Activated CD8-positive, alpha-beta T cell treated with anti-CD3 and anti-CD28 coated beads for 36 hours (primary cell): ENCODE data around the gene FNDC5. TPM values are rescaled to one million over a fixed set of nuclear protein-coding genes. Genes with fewer than 3 reads are reported as not detected.

Experiments used
- ATAC-seq: fragments of 200-7000 bp; cut with Tn5 transposase; one replicate; pipeline ENCODE4 v1.10.0; 2021; ENCODE audit warnings: mild to moderate bottlenecking, moderate library complexity
- CTCF ChIA-PET: fragments of 350-600 bp; sonication (Branson Sonifier 250); formaldehyde crosslinking; loops from one replicate; lab custom pipeline; 2021; ENCODE audit warnings: antibody characterized with exemption; lab: Charles Lee
- POLR2A ChIA-PET: fragments of 350-600 bp; sonication (Branson Sonifier 250); formaldehyde crosslinking; loops from one replicate; lab custom pipeline; 2021; ENCODE audit warnings: antibody characterized with exemption; lab: Charles Lee
- DNase-seq: peaks from one replicate; pipeline ENCODE4 v3.0.0-alpha.2; 2020
- H3K27ac Mint-ChIP-seq: one replicate; pipeline ENCODE4 v1.8.0; 2021; ENCODE audit warnings: mild to moderate bottlenecking, mixed read lengths
- H3K27me3 Mint-ChIP-seq: one replicate; pipeline ENCODE4 v1.8.0; 2021; ENCODE audit warnings: mixed read lengths
- H3K36me3 Mint-ChIP-seq: one replicate; pipeline ENCODE4 v1.8.0; 2021; ENCODE audit warnings: low read depth, mixed read lengths
- H3K4me1 Mint-ChIP-seq: one replicate; pipeline ENCODE4 v1.8.0; 2021; ENCODE audit warnings: low read depth, mixed read lengths
- H3K4me3 Mint-ChIP-seq: one replicate; pipeline ENCODE4 v1.8.0; 2021; ENCODE audit warnings: mild to moderate bottlenecking, moderate library complexity, mixed read lengths
- H3K9me3 Mint-ChIP-seq: one replicate; pipeline ENCODE4 v1.8.0; 2021; ENCODE audit warnings: mixed read lengths
- intact Hi-C: fragments of 100-400 bp; cut with micrococcal nuclease; formaldehyde crosslinking; loops from one replicate; pipeline ENCODE4 v1.10.0; 2022
- total RNA-seq, 2 experiments: library from RNA; stranded (reverse); gene quantifications; one replicate each; pipeline ENCODE4 v1.2.3, GENCODE V29; 2021
- TF ChIP-seq, protein P1 (sequence below): fragments of 200-600 bp; IDR thresholded peaks from one replicate; pipeline ENCODE4 v1.8.0; 2022; ENCODE audit warnings: antibody characterized with exemption, mild to moderate bottlenecking

The FNDC5 gene
- total RNA-seq, 2 experiments from 2014 or later = not detected

DNA sequence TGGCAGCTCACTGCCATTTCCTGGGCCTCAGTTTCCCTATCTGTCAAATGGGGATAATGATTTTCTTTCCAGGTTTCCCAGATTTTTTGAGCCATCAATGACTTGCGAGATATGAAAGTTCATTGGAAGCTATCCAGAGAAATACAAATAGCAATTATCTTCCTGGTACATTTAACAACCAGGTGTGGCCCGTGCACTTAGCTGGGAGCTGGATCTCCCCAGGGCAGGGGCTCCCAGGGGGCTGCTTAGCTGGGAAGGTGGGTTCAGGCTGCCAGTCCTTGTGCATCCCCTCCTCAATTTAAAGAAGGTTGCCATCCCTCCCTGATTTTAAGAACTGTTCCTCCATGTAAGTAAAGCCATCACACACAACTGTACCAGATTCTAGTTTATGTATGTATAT lies 34.1 kb upstream of the FNDC5 start:
- intact Hi-C loops = no loop called here
- DNase-seq = no peak
- Mint-ChIP-seq H3K27me3 (peaks cover 27% of the 10 kb centered on the region), H3K9me3 (no peaks in the 10 kb centered on the region), H3K4me1 (peaks cover 7% of the 10 kb centered on the region), H3K4me3 (no peak overlapping the region), H3K27ac (no peak overlapping the region), H3K36me3 (no peaks in the 10 kb centered on the region)
- TF ChIP-seq, protein P1, sequence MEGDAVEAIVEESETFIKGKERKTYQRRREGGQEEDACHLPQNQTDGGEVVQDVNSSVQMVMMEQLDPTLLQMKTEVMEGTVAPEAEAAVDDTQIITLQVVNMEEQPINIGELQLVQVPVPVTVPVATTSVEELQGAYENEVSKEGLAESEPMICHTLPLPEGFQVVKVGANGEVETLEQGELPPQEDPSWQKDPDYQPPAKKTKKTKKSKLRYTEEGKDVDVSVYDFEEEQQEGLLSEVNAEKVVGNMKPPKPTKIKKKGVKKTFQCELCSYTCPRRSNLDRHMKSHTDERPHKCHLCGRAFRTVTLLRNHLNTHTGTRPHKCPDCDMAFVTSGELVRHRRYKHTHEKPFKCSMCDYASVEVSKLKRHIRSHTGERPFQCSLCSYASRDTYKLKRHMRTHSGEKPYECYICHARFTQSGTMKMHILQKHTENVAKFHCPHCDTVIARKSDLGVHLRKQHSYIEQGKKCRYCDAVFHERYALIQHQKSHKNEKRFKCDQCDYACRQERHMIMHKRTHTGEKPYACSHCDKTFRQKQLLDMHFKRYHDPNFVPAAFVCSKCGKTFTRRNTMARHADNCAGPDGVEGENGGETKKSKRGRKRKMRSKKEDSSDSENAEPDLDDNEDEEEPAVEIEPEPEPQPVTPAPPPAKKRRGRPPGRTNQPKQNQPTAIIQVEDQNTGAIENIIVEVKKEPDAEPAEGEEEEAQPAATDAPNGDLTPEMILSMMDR = no peak
- ChIA-PET CTCF (interaction anchor here (1.0 to 2.1 kb wide), 5 partner anchors 12 to 32 kb away, joined by 3 to 12 read pairs (median 5); partner anchors contain the start of gene HPCA), POLR2A (no interaction called here)
- no peak for ATAC-seq

DNA sequence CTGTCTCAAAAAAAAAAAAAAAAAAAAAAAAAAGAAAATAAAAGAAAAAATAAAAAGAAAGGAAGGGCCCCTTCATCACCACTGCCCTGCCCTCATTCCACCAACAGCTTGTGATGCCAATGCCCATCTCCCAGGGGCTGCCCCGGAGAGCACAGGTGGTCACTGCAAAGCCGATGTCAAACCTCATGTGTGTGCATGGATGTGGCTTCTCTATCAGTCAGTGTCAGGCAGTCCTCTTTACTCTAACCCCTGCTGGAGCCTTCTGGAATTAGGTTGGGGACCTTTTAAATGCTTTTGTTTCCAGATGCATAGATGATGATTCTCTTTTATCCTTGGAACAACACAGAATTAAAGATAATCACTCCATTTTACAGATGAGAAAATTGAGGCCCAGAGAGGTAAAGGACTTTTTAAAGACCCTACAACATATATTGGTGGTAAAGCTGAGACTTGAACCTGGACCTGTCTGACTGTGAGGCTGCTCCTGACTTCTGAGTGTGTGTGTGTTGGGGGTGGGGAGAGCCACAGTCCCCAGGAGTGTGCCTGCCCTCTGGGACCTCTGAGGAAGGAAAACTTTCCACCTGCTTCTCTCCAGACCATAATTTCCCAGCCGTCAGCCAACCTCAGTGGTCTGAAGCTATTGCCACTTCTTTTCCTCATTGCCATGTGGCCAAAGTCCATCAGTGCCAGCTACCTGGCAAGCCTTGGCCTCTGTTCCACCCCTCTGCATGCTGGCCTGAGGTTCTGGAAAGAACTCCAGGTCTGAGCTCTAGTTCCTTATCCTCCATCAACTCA lies 33.5 kb upstream of the FNDC5 start:
- TF ChIP-seq, protein P1 = no peak
- Mint-ChIP-seq H3K27ac (no peak overlapping the region), H3K4me3 (no peak overlapping the region), H3K4me1 (peaks cover 7% of the 10 kb centered on the region), H3K9me3 (no peaks in the 10 kb centered on the region), H3K36me3 (no peaks in the 10 kb centered on the region), H3K27me3 (peaks cover 30% of the 10 kb centered on the region)
- no peak for DNase-seq
- POLR2A ChIA-PET = no interaction called here
- intact Hi-C loops = no loop called here
- CTCF ChIA-PET = interaction anchor here (1.0 to 2.1 kb wide), 5 partner anchors 12 to 31 kb away, joined by 3 to 12 read pairs (median 5); partner anchors contain the start of gene HPCA
- ATAC-seq = no peak

DNA sequence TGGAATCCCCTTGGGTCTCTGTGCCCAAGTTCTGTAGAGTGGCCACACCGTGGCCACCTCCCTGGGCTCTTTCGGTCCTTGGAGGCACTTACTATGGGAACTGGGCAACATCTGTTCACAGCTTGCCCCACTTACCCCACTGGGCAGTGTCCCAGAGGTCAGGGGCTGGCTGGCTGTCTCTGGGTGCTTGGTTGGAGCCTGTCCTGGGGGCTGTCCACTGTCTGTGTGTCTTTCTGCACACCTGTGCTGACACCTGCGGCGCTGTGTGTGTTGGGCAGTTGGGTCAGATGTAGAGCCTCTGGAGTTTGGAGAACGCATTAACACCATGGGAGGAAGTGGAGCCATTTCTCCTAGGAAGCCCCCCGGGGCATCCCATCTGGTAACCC lies 31.8 kb upstream of the FNDC5 start:
- ChIA-PET CTCF (interaction anchor here (1.0 to 1.1 kb wide), 2 partner anchors 10 to 24 kb away, joined by 3 read pairs; no protein-coding TSS in a partner anchor), POLR2A (no interaction called here)
- H3K4me1 Mint-ChIP-seq = peaks cover 7% of the 10 kb centered on the region
- TF ChIP-seq, protein P1 = no peak
- no peak overlapping the region for H3K27ac Mint-ChIP-seq
- H3K27me3 Mint-ChIP-seq = peaks cover 43% of the 10 kb centered on the region
- no peaks in the 10 kb centered on the region for H3K36me3 Mint-ChIP-seq
- H3K4me3 Mint-ChIP-seq = no peak overlapping the region
- no peaks in the 10 kb centered on the region for H3K9me3 Mint-ChIP-seq
- intact Hi-C loops = no loop called here
- no peak for DNase-seq
- ATAC-seq = no peak

DNA sequence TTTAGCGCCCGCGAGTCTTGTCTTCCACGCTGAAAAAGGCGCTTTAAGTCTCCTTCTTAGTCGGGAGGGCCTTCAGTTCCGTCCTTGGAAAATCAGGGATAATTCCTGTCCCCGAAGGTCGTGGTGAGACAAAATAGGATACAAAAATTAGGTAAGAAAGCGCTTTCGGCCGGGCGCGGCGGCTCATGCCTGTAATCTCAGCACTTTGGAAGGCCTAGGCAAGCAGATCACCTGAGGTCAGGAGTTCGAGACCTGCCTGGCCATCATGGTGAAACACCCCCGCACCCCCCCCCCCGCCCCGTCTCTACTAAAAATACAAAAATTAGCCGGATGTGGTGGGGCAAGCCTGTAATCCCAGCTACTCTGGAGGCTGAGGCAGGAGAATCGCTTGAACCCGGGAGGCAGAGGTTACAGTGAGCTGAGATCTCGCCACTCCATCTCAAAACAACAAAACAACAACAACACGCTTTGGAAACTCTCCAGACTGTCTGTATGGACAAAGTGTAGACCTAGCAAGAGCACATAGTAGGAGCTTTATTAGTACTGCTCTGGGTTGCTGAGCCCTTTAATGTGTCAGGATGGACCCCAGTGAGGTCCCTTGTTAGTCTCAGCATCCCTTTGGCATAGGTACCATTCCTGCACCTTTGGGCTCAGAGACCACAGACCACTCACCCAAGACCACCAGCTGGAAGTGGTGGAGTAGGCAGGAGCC lies 31.3 kb upstream of the FNDC5 start:
- peaks cover 46% of the 10 kb centered on the region for H3K27me3 Mint-ChIP-seq
- peaks cover 7% of the 10 kb centered on the region for H3K4me1 Mint-ChIP-seq
- H3K9me3 Mint-ChIP-seq = no peaks in the 10 kb centered on the region
- CTCF ChIA-PET = interaction anchor here (1.0 to 1.1 kb wide), 2 partner anchors 9 to 24 kb away, joined by 3 read pairs; no protein-coding TSS in a partner anchor
- no peaks in the 10 kb centered on the region for H3K36me3 Mint-ChIP-seq
- no peak overlapping the region for H3K27ac Mint-ChIP-seq
- intact Hi-C loops = no loop called here
- POLR2A ChIA-PET = interaction anchor here (0.6 to 1.0 kb wide), 2 partner anchors 9 to 16 kb away, joined by 3 read pairs; partner anchors contain the start of gene HPCA
- H3K4me3 Mint-ChIP-seq = peak overlapping the region; percentile 65
- ATAC-seq = no peak
- DNase-seq = no peak
- TF ChIP-seq, protein P1 = no peak
